Choroid plexus epithelial cell (primary cell): ENCODE results near the gene SCP2D1.

Source experiments
- DNase-seq: peaks from one replicate; pipeline ENCODE4 v3.0.0-alpha.2; 2010; ENCODE audit warnings: low read depth
- H3K4me3 ChIP-seq: 2 replicates; pipeline ENCODE4 v1.5.1; 2011; ENCODE audit warnings: low read depth, mild to moderate bottlenecking, control low read depth, low read length, moderate library complexity
- TF ChIP-seq, protein P1 (sequence below): conservative IDR thresholded peaks from 2 replicates; pipeline ENCODE4 v1.5.1; 2011; ENCODE audit warnings: low read depth, mild to moderate bottlenecking, control low read depth, inconsistent platforms, low read length, moderate library complexity

The SCP2D1 gene

DNA sequence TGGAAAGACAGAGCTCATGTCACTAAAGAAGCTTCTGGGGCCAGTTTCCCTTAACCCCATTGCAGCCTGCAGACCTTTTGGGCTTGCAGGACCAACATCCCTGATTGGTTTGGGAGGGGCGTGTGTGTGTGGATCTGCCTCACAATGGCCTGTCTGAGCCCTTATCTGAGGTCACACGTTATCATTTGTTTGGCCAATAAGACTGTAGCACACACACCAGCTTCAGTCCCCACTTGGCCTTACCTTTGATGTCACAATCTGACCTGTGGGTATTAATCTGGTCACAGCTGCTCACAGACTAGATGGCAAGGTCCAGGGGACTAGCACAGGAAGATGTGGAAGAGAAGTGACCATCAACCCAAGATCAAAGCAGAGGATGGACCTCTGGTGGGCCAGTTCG is at the start of gene SCP2D1:
SCP2D1 (plus strand) TSS at position 301 of the 400 bp plus-strand sequence; CDS start at position 334, 33 bp downstream.
- TF ChIP-seq, protein P1, sequence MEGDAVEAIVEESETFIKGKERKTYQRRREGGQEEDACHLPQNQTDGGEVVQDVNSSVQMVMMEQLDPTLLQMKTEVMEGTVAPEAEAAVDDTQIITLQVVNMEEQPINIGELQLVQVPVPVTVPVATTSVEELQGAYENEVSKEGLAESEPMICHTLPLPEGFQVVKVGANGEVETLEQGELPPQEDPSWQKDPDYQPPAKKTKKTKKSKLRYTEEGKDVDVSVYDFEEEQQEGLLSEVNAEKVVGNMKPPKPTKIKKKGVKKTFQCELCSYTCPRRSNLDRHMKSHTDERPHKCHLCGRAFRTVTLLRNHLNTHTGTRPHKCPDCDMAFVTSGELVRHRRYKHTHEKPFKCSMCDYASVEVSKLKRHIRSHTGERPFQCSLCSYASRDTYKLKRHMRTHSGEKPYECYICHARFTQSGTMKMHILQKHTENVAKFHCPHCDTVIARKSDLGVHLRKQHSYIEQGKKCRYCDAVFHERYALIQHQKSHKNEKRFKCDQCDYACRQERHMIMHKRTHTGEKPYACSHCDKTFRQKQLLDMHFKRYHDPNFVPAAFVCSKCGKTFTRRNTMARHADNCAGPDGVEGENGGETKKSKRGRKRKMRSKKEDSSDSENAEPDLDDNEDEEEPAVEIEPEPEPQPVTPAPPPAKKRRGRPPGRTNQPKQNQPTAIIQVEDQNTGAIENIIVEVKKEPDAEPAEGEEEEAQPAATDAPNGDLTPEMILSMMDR = no peak
- no peak for DNase-seq
- H3K4me3 ChIP-seq = no peak within 1 kb of the TSS

DNA sequence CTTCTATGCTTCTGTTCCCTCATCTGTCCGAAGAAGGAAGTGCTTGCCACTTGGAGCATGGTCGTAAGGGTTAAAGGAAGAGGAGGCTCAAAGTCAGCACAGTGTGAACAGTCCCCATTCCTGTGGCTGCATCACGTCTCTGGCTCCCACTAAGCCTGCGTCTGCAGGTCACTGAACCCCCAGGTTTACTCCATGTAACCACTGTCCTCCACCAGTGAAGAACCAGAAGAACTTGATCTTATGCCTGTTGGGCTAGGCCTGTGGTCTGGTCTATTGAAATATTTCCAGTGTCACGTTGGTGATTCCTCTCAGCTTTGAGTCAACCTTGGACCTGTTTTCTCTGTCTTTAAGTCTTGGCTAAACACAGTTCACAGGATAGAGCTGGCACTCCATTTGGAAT is 45.9 kb upstream of the SCP2D1 start:
- TF ChIP-seq, protein P1 = no peak
- no peak overlapping the region for H3K4me3 ChIP-seq
- no peak for DNase-seq

DNA sequence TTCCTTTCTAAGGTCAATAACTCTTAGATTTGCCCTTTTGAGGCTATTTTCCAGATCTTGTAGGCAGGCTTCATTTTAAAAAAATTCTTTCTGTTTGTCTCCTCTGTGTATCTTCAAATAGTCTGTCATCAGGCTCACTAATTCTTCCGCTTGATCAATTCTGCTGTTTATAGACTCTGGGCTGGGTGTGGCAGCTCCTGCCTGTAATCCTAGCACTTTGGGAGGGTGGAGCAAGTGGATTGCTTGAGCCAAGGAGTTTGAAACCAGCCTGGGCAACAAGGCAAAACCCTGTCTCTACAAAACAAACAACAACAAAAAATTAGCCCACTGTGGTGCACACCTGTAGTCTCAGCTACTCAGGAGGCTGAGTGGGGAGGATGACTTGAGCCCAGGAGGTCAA is 40.0 kb upstream of the SCP2D1 start:
- TF ChIP-seq, protein P1 = no peak

DNA sequence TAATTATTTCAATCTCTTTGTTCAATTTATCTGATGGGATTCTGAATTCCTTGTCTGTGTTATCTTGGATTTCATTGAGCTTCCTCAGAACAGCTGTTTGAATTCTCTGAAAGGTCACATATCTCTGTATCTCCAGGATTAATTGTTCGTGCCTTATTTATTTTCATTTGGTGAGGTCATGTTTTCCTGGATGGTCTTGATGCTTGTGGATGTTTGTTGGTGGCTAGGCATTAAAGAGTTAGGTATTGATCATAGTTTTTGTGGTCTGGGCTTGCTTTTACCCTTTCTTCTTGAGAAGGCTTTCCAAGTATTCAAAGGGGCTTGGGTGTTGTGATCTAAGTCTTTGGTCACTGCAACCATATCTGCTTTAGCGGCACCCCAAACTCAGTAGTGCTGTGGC is 39.4 kb upstream of the SCP2D1 start:
- TF ChIP-seq, protein P1 = no peak
- H3K4me3 ChIP-seq = no peak overlapping the region
- DNase-seq = no peak

More for the DNA sequence above, 40.0 kb upstream of the SCP2D1 start:
- DNase-seq = no peak
- no peak overlapping the region for H3K4me3 ChIP-seq

DNA sequence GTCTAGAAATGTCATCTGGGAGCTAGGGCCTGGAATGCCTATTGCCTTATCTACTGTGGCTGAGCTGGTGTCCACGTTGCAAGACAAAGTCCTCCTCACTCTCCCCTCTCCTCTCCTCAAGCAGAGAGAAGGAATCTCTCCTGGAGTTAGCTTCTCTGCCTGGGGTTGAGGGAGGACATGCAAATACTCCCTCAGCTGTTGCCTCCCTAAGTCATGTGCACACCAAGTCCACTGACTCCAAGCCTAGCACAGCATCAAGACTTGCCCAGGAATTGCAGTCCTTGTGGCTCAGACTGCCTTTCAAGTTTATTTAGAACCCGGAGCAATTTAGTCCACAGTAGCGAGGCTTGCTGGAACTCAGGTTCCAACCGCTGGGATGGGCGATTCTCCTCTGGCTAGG is 38.0 kb upstream of the SCP2D1 start:
- no peak for DNase-seq
- TF ChIP-seq, protein P1 = no peak
- no peak overlapping the region for H3K4me3 ChIP-seq

DNA sequence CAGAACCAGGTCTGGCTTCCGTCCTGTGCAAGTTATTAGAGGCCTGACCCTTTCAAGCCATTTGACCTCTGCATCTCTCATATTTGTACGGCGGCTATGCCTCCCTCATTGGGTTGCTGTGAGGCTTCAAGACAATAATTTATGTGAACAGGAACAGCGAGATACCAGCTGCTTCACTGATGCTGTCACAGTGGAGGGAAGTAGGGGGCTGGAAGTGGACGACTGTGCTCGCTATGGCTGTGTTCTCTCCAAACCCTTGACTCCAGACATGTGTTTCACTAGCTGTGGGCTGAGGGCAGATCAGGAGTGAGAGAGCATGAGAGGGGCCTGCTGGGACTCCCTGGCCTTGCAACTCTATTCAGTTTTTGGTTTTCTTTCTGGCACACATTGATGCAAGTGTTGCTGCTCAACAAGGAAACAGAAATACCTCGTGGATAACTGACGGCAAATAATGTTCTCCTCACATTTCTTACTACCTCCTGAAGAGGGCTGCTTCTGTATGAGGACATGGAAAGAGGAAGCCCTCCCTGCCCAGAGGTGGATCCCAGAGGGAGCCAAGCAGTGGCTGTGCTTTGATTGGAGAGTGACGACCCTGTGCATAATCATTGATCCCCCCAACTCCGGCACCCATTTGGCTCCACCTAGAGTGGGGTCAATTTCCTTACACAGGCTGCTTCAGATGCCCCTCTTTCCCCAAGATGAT is 34.7 kb upstream of the SCP2D1 start:
- DNase-seq = no peak
- H3K4me3 ChIP-seq = no peak overlapping the region
- TF ChIP-seq, protein P1 = no peak
